GM13977 (cell line): ENCODE results near the gene PRMT9.

ENCODE experiments used
- DNase-seq: peaks from one replicate; pipeline ENCODE4 v3.0.0; 2012; ENCODE audit warnings: low spot score
- in situ Hi-C: fragments of 300-500 bp; cut with MboI; formaldehyde crosslinking; loops from one replicate; pipeline ENCODE4 v1.12.0; 2022; ENCODE audit warnings: low sequenced_read_pairs, low pct_unique_long_range_greater_than_20kb, mixed read lengths, inconsistent platforms; ENCODE audit not compliant: unreplicated experiment
- TF ChIP-seq, protein P1 (sequence below): IDR thresholded peaks from 2 replicates; pipeline ENCODE4 v1.5.1; 2012; ENCODE audit warnings: mild to moderate bottlenecking, control low read depth; ENCODE audit not compliant: insufficient read depth; ENCODE audit errors: extremely low read depth, missing control alignments

The PRMT9 gene

DNA sequence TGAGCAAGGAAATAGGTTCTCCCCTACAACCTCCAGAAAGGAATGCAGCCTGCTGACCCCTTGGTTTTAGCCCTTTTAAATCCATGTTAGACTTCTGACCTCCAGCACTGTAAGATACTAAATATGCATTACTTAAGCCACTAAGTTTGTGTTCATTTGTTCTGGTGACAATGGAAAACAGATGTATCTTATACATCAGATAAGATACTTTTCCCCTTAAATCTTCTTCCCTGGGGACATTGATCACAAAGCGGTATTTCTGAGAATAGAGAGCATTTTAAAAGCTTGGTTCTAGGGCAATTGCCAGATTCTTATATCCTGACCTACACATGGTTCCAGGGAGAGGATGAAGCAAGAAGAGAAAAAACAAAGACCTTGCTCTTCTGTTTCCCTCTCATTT lies 73.3 kb downstream of the PRMT9 start:
- TF ChIP-seq, protein P1, sequence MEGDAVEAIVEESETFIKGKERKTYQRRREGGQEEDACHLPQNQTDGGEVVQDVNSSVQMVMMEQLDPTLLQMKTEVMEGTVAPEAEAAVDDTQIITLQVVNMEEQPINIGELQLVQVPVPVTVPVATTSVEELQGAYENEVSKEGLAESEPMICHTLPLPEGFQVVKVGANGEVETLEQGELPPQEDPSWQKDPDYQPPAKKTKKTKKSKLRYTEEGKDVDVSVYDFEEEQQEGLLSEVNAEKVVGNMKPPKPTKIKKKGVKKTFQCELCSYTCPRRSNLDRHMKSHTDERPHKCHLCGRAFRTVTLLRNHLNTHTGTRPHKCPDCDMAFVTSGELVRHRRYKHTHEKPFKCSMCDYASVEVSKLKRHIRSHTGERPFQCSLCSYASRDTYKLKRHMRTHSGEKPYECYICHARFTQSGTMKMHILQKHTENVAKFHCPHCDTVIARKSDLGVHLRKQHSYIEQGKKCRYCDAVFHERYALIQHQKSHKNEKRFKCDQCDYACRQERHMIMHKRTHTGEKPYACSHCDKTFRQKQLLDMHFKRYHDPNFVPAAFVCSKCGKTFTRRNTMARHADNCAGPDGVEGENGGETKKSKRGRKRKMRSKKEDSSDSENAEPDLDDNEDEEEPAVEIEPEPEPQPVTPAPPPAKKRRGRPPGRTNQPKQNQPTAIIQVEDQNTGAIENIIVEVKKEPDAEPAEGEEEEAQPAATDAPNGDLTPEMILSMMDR: no peak
- in situ Hi-C loops: no loop called here
- no peak for DNase-seq

DNA sequence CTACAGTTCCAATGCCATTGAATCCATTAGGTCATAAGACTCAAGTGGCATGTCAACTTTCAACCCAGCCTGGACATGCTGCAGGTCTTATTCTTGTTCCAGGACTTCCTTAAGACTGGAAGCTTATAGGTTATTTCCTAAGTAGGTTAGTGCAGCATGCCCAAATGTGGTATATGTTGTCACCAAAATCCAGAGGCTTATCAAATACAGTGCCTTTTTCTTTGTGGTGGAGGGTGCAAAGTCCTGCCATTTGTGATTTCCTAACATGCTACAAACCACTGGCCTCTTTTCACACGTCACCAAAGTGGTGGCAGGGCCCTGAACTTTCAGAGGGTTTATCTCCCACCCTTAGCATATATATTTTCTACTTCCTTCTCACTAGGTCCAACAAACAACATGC lies 76.5 kb downstream of the PRMT9 start:
- in situ Hi-C loops: no loop called here
- DNase-seq: no peak
- TF ChIP-seq, protein P1: no peak

DNA sequence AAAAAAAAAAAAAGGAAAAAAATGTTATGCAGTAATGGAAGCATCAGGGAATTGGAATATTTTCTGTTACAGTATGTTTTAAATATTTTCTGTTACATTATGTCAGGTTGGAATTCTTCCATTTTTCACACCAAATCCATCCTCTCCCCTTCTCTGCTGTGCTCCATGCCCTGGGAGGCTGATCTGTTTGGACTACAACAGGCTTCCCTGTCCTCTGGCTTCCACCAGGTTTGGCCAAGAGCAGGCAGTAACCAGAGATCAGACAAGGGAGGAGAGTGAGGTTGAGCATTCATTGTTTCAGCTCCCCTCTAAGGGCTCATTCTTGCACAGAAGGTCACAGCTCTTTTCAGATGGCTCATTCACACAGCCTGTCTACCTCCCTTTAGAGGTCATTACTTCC lies 78.5 kb downstream of the PRMT9 start:
- DNase-seq: no peak
- in situ Hi-C loops: no loop called here

DNA sequence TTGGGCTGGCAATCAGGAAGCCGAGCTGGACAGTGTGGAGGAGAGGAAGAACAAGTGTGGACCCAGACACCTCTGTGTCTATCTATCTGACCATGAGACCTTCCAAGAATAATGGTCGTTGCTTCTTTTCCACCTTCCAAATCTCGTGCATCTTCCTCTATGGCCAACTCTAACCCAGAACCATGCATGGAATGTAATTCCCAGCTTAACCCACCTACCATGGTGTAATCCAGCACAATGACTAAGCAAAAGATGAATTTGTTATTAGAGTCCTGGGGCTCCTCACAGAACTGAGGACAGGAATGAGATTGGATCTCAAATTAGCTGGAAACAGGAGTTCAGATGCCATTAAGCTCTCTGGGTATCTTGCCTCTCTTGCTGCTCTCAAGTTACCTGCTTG lies 84.2 kb downstream of the PRMT9 start:
- in situ Hi-C loops: loop anchor here (25.0 kb wide), 1 partner anchor 437 kb away; no protein-coding TSS in a partner anchor
- no peak for DNase-seq
- TF ChIP-seq, protein P1: no peak

More for the DNA sequence above, 78.5 kb downstream of the PRMT9 start:
- TF ChIP-seq, protein P1: no peak

DNA sequence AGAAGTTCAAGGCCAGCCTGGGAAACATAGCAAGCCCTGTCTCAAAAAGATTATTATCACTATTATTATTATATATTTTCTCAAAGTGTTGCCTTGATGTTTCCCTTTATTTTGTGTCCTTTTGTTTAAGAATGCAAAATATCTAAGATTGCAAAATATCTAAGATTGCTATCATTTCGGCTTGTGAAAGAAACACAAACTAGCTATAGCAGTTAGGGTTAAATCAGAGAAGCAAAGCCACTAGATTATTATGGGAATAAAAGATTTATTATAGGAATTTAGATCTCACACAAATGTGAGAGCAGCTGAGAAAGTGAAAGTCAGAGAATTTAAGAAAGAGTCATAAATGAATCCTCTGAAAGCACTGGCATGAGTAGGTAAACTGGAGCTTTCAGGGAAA lies 84.8 kb downstream of the PRMT9 start:
- no peak for DNase-seq
- TF ChIP-seq, protein P1: no peak
- in situ Hi-C loops: loop anchor here (25.0 kb wide), 1 partner anchor 437 kb away; no protein-coding TSS in a partner anchor

DNA sequence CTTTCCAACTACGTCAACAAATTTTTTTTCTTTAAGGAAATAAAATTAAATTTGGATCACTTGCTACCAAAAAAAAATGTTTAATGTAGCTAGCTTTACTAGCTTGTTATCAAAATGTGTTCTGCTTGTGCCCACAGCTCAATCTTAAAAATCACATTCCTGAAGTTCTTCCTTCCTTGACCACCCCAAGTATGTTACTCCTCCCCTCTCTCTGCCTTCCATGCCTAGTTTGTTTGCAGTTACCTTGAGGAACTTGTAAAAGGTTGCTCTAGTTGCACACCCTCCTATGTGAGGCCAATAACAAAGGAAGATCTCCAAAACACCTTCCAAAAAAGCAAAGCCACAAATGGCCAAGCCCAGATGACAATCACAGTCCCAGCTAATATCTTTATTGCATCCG lies 86.4 kb downstream of the PRMT9 start:
- in situ Hi-C loops: loop anchor here (25.0 kb wide), 1 partner anchor 435 kb away; no protein-coding TSS in a partner anchor
- TF ChIP-seq, protein P1: no peak
- DNase-seq: no peak

DNA sequence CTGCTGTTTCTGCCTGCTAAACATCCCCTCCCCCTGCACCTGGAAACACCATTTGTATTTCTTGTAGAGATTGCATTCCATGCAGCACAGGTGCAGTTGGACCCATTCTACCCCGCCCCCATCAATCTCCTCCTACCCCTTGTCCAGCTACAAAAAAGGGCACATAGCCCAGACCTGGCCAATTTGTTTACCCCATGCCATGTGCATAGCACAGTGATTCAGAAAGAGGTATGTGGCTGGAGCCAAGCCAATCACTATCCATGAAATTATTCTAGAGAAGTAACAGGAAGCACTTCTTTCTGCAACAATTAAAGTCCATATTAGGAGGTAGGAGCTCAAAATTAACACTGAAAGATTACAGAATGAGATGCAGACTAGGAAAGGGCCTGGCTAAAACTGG lies 87.0 kb downstream of the PRMT9 start:
- in situ Hi-C loops: loop anchor here (25.0 kb wide), 1 partner anchor 435 kb away; no protein-coding TSS in a partner anchor
- DNase-seq: no peak
- TF ChIP-seq, protein P1: no peak
